CD4-positive, alpha-beta T cell (primary cell): Measurements from ENCODE around the gene TAS1R3. TPM values are rescaled to one million over a fixed set of nuclear protein-coding genes. Genes with fewer than 3 reads are reported as not detected.

Experiments
- ATAC-seq: fragments of 200-7000 bp; cut with Tn5 transposase; one replicate; pipeline ENCODE4 v1.10.0; 2022; ENCODE audit warnings: mild to moderate bottlenecking; ENCODE audit not compliant: poor library complexity
- CTCF ChIA-PET: fragments of 350-600 bp; sonication (Branson Sonifier 250); formaldehyde crosslinking; loops from one replicate; lab custom pipeline; 2021; ENCODE audit warnings: antibody characterized with exemption, inconsistent platforms; lab: Charles Lee
- POLR2A ChIA-PET: fragments of 350-600 bp; sonication (Branson Sonifier 250); formaldehyde crosslinking; loops from one replicate; lab custom pipeline; 2021; ENCODE audit warnings: antibody characterized with exemption, inconsistent platforms; lab: Charles Lee
- DNase-seq, 14 experiments: peaks; one replicate each; pipeline ENCODE4 v3.0.0-alpha.2; 2013 to 2020; ENCODE audit warnings: mixed read lengths in 2 of 14
- H3K27ac ChIP-seq, 2 donors: one replicate each; pipeline versions ENCODE4 v1.5.1 to v1.7.0; 2013; ENCODE audit warnings: low read length in 2 of 2, low read depth in 1 of 2, mild to moderate bottlenecking in 1 of 2
- H3K27me3 ChIP-seq, 2 experiments: 1 replicate in 1 of 2; 2 replicates in 1 of 2; pipeline versions ENCODE4 v1.6.1 to v1.7.0; 2013; ENCODE audit warnings: low read length in 2 of 2, control low read depth in 1 of 2, mild to moderate bottlenecking in 1 of 2, moderate library complexity in 1 of 2; ENCODE audit not compliant: insufficient read depth in 2 of 2, control insufficient read depth in 1 of 2
- H3K36me3 ChIP-seq: one replicate; pipeline ENCODE4 v1.6.1; 2013; ENCODE audit warnings: low read length, control low read depth; ENCODE audit not compliant: insufficient read depth
- H3K4me1 ChIP-seq: one replicate; pipeline ENCODE4 v1.6.1; 2013; ENCODE audit warnings: low read length, control low read depth; ENCODE audit not compliant: insufficient read depth
- H3K4me3 ChIP-seq: one replicate; pipeline ENCODE4 v1.5.1; 2013; ENCODE audit warnings: mild to moderate bottlenecking, low read length, moderate library complexity
- H3K9me3 ChIP-seq, 2 experiments: 1 replicate in 1 of 2; 2 replicates in 1 of 2; pipeline versions ENCODE4 v1.6.1 to v1.7.0; 2013; ENCODE audit warnings: low read length in 2 of 2, mild to moderate bottlenecking in 2 of 2, control low read depth in 1 of 2, moderate library complexity in 1 of 2; ENCODE audit not compliant: control insufficient read depth in 1 of 2, insufficient read depth in 1 of 2
- H3K27ac Mint-ChIP-seq: one replicate; pipeline ENCODE4 v1.8.0; 2020; ENCODE audit warnings: mixed read lengths
- H3K27me3 Mint-ChIP-seq: one replicate; pipeline ENCODE4 v1.8.0; 2021; ENCODE audit warnings: mixed read lengths
- H3K36me3 Mint-ChIP-seq: one replicate; pipeline ENCODE4 v1.8.0; 2021; ENCODE audit warnings: low read depth, mixed read lengths
- H3K4me1 Mint-ChIP-seq: one replicate; pipeline ENCODE4 v1.8.0; 2021; ENCODE audit warnings: low read depth, mixed read lengths
- H3K4me3 Mint-ChIP-seq: one replicate; pipeline ENCODE4 v1.8.0; 2020; ENCODE audit warnings: mild to moderate bottlenecking, mixed read lengths
- H3K9me3 Mint-ChIP-seq: one replicate; pipeline ENCODE4 v1.8.0; 2020; ENCODE audit warnings: mixed read lengths
- CTCF ChIP-seq: fragments of 200-600 bp; IDR thresholded peaks from one replicate; pipeline ENCODE4 v1.8.0; 2022; ENCODE audit warnings: antibody characterized with exemption, mild to moderate bottlenecking
- intact Hi-C, 2 experiments: fragments of 100-400 bp; cut with DNase I in 1 of 2; cut with micrococcal nuclease in 1 of 2; formaldehyde crosslinking; loops; one replicate each; pipeline versions ENCODE4 v1.15.1 to v1.9.0; 2023 to 2025; cut with DNase I, micrococcal nuclease
- total RNA-seq, 174 experiments: library from RNA in 2 of 174; stranded (reverse) in 2 of 174; gene quantifications; one replicate each; pipeline ENCODE4 v1.2.3 and lab custom pipeline; 2021 to 2026

The TAS1R3 gene
- total RNA-seq, 2 experiments from 2014 or later = 3.3 to 3.4 TPM

GRCh38 chr1:1294250-1294890 lies 36.7 kb upstream of the TAS1R3 start:
- Histone ChIP-seq H3K4me1 (peaks cover 14% of the 10 kb centered on the region), H3K4me3 (no peak overlapping the region), H3K9me3 (no peaks in the 10 kb centered on the region), H3K27ac (no peak overlapping the region), H3K36me3 (no peaks in the 10 kb centered on the region), H3K27me3 (no peaks in the 10 kb centered on the region)
- POLR2A ChIA-PET = no interaction called here
- Mint-ChIP-seq H3K27ac (no peak overlapping the region), H3K4me1 (no peaks in the 10 kb centered on the region), H3K27me3 (no peaks in the 10 kb centered on the region), H3K9me3 (no peaks in the 10 kb centered on the region), H3K36me3 (no peaks in the 10 kb centered on the region), H3K4me3 (no peak overlapping the region)
- DNase-seq (no peak), ATAC-seq (no peak)
- TF ChIP-seq CTCF = no peak
- intact Hi-C loops = loop anchor here (5.0 kb wide), 2 partner anchors 262 to 312 kb away; partner anchors contain the start of gene PERM1 (in 1 of the 2)
- CTCF ChIA-PET = no interaction called here

GRCh38 chr1:1295154-1295923 lies 35.7 kb upstream of the TAS1R3 start:
- Mint-ChIP-seq H3K27ac (no peak overlapping the region), H3K9me3 (no peaks in the 10 kb centered on the region), H3K4me3 (no peak overlapping the region), H3K36me3 (no peaks in the 10 kb centered on the region), H3K27me3 (no peaks in the 10 kb centered on the region), H3K4me1 (no peaks in the 10 kb centered on the region)
- Histone ChIP-seq H3K4me3 (no peak overlapping the region), H3K27me3 (no peaks in the 10 kb centered on the region), H3K4me1 (peaks cover 12% of the 10 kb centered on the region), H3K9me3 (no peaks in the 10 kb centered on the region), H3K27ac (no peak overlapping the region), H3K36me3 (no peaks in the 10 kb centered on the region)
- intact Hi-C loops = no loop called here
- no peak for DNase-seq
- TF ChIP-seq CTCF = no peak
- ChIA-PET POLR2A (no interaction called here), CTCF (no interaction called here)
- ATAC-seq = no peak

- Histone ChIP-seq H3K27ac (no peak overlapping the region), H3K36me3 (no peaks in the 10 kb centered on the region), H3K27me3 (no peaks in the 10 kb centered on the region), H3K4me3 (no peak overlapping the region), H3K4me1 (peaks cover 9% of the 10 kb centered on the region), H3K9me3 (no peaks in the 10 kb centered on the region)
- CTCF ChIA-PET = no interaction called here
- intact Hi-C loops = no loop called here
- no peak for TF ChIP-seq CTCF
- DNase-seq (no peak), ATAC-seq (no peak)
- no peak overlapping the region for H3K4me3 Mint-ChIP-seq
- H3K27me3 Mint-ChIP-seq = no peaks in the 10 kb centered on the region
- no peaks in the 10 kb centered on the region for H3K4me1 Mint-ChIP-seq
- no peaks in the 10 kb centered on the region for H3K9me3 Mint-ChIP-seq
- POLR2A ChIA-PET = no interaction called here
- H3K27ac Mint-ChIP-seq = no peak overlapping the region
- no peaks in the 10 kb centered on the region for H3K36me3 Mint-ChIP-seq
Measured at GRCh38 chr1:1296070-1297061, 34.7 kb upstream of the TAS1R3 start.
